ENCODE data around the gene ANKRD44.
"Not testable (repeated sequence)": the region's sequence is repeated elsewhere in the genome, so short reads cannot be mapped to it uniquely, and the experiment has no call there.

ANKRD44 gene

DNA sequence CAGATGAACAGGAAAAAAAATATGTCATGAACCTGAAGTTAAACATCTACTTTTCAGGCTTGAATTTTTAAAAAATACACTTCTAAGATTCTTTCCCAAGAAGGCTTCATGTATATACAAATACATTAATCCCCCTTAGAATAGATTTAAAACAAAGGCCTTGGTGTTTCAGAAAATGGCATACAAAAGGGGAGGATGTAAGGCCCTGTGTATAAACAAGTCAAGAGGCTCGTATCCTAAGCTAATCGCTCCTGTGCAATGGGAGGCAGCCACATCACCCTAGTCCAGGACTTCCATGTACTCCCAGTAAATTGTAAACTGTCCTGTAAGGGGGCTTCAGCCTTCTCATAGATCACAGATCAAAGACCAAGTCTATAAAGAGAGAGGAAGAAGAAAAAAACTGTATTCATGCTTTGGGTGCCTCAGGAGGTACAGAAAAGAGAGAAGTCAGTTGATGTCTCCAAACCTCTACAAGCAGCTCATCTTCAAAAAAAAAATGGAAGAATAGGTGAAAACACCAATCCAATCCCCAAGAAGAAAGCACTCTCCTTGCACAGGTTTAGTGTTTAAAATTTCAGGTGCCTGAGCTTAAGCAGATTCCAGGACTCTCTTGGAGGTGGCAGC, 53.9 kb downstream of the ANKRD44 start:
- no peak for DNase-seq

GRCh38 chr2:197256021-197256420, 54.6 kb downstream of the ANKRD44 start:
- no peak for DNase-seq

- no peak for DNase-seq
Observed at GRCh38 chr2:197255543-197255942, 55.0 kb downstream of the ANKRD44 start.

DNA sequence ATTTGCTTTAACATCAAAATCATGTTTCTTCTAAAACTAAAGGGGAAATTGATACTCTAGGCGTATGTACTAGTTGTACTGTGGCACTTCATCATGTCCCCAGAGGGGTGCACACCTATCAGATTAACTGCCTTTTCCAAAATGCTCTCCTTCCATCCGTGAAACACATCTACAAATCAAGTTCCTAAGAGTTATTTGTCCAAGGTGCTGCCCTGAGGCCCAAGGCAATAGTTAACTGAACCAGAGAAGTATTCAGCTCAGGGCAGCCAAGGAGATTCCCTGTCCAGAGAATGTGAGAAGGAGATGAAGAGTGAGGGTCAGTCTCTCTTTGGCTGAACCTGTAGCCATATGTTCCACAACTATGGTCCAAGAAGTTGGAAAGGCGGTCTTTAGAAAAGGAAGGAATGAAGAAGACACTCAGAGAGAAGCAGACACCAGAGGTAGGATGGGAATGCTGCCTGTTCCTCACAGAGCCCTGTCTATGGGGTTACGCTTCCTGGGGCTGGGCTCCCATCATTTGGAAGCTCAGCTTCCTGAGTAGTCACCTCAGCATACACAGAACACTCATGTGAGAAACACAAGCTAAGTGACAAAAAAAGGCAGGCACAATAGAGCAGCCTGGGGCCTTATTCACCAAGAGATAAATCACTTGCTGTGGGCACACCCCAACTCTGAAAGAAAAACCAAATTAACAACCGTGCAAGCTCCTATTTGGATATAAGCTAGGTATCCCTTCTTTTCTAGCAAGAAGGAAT, 55.6 kb downstream of the ANKRD44 start:
- DNase-seq: no peak

GRCh38 chr2:197251576-197251975, 59.0 kb downstream of the ANKRD44 start:
- DNase-seq: no peak

DNA sequence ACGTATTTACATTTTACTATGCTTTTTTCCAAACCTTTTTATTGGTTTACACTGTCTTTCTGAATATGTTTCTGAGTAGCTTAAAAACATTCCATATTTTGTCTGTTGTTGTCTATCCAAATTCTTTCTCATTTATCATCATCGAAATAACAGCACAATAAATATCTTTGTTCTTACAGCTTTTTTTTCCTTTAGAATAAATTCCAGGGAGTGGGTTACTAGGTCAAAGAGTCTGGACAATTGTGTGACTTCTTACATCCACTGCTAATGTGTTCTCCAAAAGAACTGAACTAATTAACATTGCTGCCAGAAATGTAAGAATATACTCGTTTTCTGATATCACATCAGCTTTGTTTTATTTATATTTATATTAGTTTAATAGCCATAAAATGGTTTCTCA, 59.4 kb downstream of the ANKRD44 start:
- DNase-seq: no peak

- DNase-seq: no peak
Observed at GRCh38 chr2:197250084-197250397, 60.5 kb downstream of the ANKRD44 start.

GRCh38 chr2:197249381-197250083, 61.0 kb downstream of the ANKRD44 start:
- no peak for DNase-seq

DNA sequence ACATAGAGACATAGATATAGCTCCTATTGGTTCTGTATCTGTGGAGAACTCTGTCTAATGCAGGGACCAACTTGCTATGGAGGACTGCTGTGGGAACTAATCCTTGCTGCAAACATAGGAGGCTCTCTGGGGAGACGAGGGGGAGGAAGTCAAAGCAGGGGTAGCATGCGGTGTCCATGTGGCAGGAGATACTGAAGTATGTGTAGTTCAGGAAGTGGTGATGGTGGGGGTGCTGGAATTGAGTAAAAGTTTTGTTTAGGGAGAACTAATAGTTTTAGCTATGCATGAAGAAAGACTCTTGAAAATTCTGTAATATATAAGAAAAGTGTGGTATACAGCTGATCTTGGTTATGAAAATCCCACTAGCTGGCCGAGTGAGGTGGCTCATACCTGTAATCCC, 62.0 kb downstream of the ANKRD44 start:
- no peak for DNase-seq

- no peak for DNase-seq
Observed at GRCh38 chr2:197248001-197248401, 62.6 kb downstream of the ANKRD44 start.

DNA sequence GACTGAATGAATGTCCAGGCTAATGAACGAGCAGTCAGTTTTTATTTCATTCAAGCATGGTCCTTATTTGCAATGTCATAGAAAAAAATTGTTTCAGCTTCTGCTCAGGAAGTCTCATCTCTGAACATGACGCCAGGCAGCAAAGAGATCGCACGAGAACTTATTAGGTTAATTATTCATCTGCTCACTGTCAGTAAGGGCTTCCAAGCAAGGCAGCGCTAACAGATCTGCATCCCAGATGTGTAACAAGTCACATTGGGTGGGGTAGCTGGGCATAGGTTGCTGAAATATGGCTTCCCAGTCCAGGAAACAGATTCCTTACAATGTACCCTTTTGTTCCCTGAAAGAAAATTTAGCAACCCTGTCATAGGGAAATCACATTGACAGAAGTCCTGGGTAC, 63.5 kb downstream of the ANKRD44 start:
- no peak for DNase-seq

DNA sequence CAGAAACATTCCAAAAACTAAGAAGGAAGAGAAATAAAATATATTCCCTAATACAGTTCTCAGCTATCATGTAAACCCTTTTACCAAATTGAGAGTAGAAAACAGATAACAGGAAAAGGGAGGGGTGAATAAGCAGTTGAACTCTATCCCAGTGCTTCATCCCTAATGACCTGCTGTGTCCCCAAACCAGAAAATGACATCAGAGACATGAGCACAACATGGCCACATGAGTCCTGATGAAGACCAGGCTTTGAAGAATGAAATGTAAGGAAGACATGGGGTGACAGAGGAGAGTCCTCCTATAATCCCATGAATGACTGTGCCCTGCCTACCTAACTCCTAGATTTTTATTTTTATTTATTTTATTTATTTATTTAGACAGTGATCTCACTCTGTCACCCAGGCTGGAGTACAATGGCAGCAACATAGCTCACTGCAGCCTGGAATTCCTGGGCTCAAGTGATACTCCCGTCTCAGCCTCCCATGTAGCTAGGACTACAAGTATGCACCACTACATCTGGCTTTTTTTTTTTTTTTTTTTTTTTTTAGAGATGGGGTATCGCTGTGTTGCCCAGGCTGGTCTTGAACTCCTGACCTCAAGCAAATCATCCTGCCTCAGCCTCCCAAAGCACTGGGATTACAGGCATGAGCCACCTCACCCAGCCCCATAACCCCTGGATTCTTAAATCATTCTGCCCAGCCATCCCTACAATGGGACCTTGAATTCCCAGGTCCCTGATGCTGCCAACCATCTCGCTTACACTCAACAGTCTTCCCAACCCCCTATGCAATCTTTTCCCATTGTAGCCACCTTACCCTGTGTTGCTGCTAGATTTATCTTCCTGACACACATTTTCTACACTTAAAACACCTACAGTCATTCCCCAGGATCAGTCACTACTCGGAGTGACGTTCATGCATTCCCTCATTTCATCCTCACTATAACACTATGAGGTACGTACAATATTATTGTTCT, 64.5 kb downstream of the ANKRD44 start:
- DNase-seq: no peak

- no peak for DNase-seq
Observed at GRCh38 chr2:197244349-197244748, 66.2 kb downstream of the ANKRD44 start.

GRCh38 chr2:197242719-197243118, 67.9 kb downstream of the ANKRD44 start:
- DNase-seq: no peak

GRCh38 chr2:197241596-197241995, 69.0 kb downstream of the ANKRD44 start:
- DNase-seq: no peak

- DNase-seq: no peak
Observed at GRCh38 chr2:197241153-197241552, 69.4 kb downstream of the ANKRD44 start.

- DNase-seq: no peak
Observed at GRCh38 chr2:197240421-197241041, 70.0 kb downstream of the ANKRD44 start.

- DNase-seq: not testable (repeated sequence)
Observed at GRCh38 chr2:197240018-197240417, 70.6 kb downstream of the ANKRD44 start.

DNA sequence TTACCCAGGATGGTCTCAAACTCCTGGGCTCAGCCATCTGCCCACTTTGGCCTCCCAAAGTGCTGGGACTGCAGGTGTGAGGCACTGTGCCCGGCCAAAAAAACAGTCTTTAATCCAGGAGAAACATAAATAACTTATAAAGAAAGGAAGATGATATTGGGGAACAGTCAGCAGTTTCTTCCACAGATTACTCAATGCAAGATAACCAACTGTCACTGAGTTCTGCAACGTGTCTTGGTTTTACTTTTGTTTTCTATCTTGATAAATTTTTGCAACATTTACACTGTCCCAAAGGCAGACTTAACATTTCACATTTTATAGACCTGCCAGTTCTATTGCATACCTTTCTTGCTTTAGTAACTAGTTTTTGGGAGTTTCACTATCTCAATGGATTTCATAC, 71.1 kb downstream of the ANKRD44 start:
- no peak for DNase-seq

DNA sequence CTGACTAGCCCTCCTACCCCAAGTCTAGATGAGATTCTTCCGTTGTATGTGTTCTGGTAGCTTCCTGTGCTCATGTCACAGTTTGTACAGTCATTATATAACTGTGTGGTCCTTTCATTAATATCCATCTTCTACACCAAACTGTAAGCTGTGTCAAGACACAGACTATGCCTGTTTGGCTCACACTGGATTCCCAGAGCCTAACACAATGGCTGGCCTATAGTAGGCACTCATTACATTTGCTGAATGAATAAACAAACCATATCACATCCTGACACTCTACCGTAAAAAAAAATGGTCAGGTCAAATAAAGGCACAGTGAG, 72.6 kb downstream of the ANKRD44 start:
- DNase-seq: no peak

GRCh38 chr2:197237291-197238042, 73.1 kb downstream of the ANKRD44 start:
- DNase-seq: no peak

- DNase-seq: no peak
Observed at GRCh38 chr2:197236816-197237215, 73.8 kb downstream of the ANKRD44 start.
